ENCODE data around the gene KHK.

DNA sequence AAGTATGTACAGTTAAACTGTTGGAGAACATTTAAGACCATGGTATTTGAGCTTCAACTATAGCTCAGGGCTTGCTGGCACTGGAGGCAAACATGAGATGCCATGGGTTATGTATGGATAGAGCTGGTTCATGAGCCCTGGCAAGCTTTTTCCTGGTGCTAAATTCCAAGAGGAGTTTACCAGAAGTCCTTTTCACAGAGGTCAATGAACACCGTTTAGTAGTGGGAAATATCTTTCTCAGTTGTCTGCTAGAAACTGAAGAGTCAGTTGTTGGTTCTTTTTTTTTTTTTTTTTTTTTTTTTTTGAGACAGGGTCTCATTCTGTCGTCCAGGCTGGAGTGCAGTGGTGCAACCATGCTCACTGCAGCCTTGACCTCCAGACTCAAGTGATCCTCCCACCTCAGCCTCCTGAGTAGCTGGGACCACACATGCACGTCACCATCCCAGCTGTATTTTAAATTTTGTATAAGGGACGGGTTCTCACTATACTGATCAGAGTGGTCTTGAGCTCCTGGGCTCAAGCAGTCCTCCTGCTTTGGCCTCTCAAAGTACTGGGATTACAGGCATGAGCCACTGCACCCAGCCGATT lies 1.3 kb downstream of the KHK start:
- TF ChIP-seq, protein P1, sequence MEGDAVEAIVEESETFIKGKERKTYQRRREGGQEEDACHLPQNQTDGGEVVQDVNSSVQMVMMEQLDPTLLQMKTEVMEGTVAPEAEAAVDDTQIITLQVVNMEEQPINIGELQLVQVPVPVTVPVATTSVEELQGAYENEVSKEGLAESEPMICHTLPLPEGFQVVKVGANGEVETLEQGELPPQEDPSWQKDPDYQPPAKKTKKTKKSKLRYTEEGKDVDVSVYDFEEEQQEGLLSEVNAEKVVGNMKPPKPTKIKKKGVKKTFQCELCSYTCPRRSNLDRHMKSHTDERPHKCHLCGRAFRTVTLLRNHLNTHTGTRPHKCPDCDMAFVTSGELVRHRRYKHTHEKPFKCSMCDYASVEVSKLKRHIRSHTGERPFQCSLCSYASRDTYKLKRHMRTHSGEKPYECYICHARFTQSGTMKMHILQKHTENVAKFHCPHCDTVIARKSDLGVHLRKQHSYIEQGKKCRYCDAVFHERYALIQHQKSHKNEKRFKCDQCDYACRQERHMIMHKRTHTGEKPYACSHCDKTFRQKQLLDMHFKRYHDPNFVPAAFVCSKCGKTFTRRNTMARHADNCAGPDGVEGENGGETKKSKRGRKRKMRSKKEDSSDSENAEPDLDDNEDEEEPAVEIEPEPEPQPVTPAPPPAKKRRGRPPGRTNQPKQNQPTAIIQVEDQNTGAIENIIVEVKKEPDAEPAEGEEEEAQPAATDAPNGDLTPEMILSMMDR (IDR thresholded peaks at IDR 0.05; ENCODE audit: low read length) = no peak
- no peak for TF ChIP-seq EZH2 (IDR thresholded peaks at IDR 0.05; ENCODE audit: borderline replicate concordance, low read length)

Measured in OCI-LY1 (cell line).